ENCODE measurements around the gene KIF25.

GRCh38 chr6:168053957-168054471, 56.5 kb downstream of the KIF25 start:
- TF ChIP-seq CTCF (IDR thresholded peaks at IDR 0.05) (no peak), POLR2A (IDR thresholded peaks at IDR 0.05) (no peak), POLR2AphosphoS5 (IDR thresholded peaks at IDR 0.05) (no peak)
